ENCODE data around the gene KCNV2.

The KCNV2 gene

GRCh38 chr9:2720179-2720654, 2.9 kb downstream of the KCNV2 start:
- no peak for DNase-seq (ENCODE audit: low read depth, low spot score)

- DNase-seq (ENCODE audit: low read depth, low spot score): no peak
These were observed 5.4 kb downstream of the KCNV2 start for GRCh38 chr9:2722715-2723114.

- no peak for DNase-seq (ENCODE audit: low read depth, low spot score)
These were observed 6.2 kb downstream of the KCNV2 start for GRCh38 chr9:2723376-2724065.

- no peak for DNase-seq (ENCODE audit: low read depth, low spot score)
These were observed 7.8 kb downstream of the KCNV2 start for GRCh38 chr9:2725126-2725525.

- no peak for DNase-seq (ENCODE audit: low read depth, low spot score)
These were observed 8.8 kb downstream of the KCNV2 start for GRCh38 chr9:2725898-2726649.

- no peak for DNase-seq (ENCODE audit: low read depth, low spot score)
These were observed 9.5 kb downstream of the KCNV2 start for GRCh38 chr9:2726650-2727340.

GRCh38 chr9:2727374-2727773, 10.1 kb downstream of the KCNV2 start:
- DNase-seq (ENCODE audit: low read depth, low spot score): no peak

GRCh38 chr9:2727966-2728613, 10.8 kb downstream of the KCNV2 start:
- DNase-seq (ENCODE audit: low read depth, low spot score): no peak

- no peak for DNase-seq (ENCODE audit: low read depth, low spot score)
These were observed 11.7 kb downstream of the KCNV2 start for GRCh38 chr9:2729003-2729402.

- no peak for DNase-seq (ENCODE audit: low read depth, low spot score)
These were observed 12.4 kb downstream of the KCNV2 start for GRCh38 chr9:2729721-2730120.

- no peak for DNase-seq (ENCODE audit: low read depth, low spot score)
These were observed 13.7 kb downstream of the KCNV2 start for GRCh38 chr9:2730971-2731370.

GRCh38 chr9:2732492-2732891, 15.2 kb downstream of the KCNV2 start:
- DNase-seq (ENCODE audit: low read depth, low spot score): no peak

GRCh38 chr9:2740616-2741015, 23.3 kb downstream of the KCNV2 start:
- DNase-seq (ENCODE audit: low read depth, low spot score): no peak

- DNase-seq (ENCODE audit: low read depth, low spot score): no peak
These were observed 24.3 kb downstream of the KCNV2 start for GRCh38 chr9:2741441-2742158.

- DNase-seq (ENCODE audit: low read depth, low spot score): no peak
These were observed 24.9 kb downstream of the KCNV2 start for GRCh38 chr9:2742214-2742613.

GRCh38 chr9:2743937-2744529, 26.7 kb downstream of the KCNV2 start:
- no peak for DNase-seq (ENCODE audit: low read depth, low spot score)

- no peak for DNase-seq (ENCODE audit: low read depth, low spot score)
These were observed 28.5 kb downstream of the KCNV2 start for GRCh38 chr9:2745560-2746380.

GRCh38 chr9:2749485-2749884, 32.2 kb downstream of the KCNV2 start:
- no peak for DNase-seq (ENCODE audit: low read depth, low spot score)

GRCh38 chr9:2755285-2755684, 38.0 kb downstream of the KCNV2 start:
- no peak for DNase-seq (ENCODE audit: low read depth, low spot score)

Data from iPS DF 19.7 (cell line).